Fibroblast of skin of right biceps (primary cell): ENCODE data around the gene PKN1.
"Not testable (repeated sequence)": the region's sequence is repeated elsewhere in the genome, so short reads cannot be mapped to it uniquely, and the experiment has no call there.

Experiments used
- DNase-seq: peaks from one replicate; pipeline ENCODE4 v3.0.0-alpha.2; 2013

Gene PKN1

DNA sequence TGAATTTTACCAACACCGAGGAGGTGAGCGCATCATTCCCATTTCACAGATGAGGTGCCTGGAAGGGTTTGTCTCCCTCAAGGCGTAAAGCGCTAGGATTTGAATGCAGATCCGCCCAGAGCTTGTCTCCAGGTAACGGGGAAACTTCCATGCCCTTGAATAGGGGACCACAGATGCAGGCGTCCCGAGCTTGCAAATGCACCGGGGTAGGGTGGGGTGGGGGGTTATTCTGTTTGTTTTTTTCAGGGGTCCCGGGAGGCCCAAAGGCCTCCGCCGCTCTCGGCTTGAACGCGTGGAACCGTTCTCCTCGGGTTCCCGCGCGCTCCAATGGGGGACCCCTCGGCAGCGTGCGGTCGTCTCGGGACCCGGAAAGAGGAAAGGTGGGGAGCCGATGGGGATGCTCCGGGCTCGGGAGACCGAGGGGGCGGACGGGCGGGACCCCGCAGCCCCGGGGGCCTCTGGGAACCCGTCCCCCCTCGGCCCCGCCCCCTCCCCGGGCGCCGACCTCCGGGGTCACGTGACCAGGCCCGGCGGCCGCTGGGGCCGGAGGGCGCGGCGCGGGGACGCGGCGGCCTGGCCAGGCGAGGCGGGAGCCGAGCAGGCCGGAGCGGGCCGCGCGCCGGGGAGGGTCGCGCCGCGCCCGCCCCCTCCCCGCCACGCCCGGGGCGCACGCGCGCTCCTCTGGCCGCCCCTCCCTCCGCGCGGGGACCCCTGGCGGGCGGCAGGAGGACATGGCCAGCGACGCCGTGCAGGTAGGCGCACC lies at the start of gene PKN1:
TSS of gene PKN1 (plus strand) at position 516 of the 763 bp plus-strand sequence. CDS start at position 732, 216 bp downstream.
- DNase-seq = peak; percentile 47

DNA sequence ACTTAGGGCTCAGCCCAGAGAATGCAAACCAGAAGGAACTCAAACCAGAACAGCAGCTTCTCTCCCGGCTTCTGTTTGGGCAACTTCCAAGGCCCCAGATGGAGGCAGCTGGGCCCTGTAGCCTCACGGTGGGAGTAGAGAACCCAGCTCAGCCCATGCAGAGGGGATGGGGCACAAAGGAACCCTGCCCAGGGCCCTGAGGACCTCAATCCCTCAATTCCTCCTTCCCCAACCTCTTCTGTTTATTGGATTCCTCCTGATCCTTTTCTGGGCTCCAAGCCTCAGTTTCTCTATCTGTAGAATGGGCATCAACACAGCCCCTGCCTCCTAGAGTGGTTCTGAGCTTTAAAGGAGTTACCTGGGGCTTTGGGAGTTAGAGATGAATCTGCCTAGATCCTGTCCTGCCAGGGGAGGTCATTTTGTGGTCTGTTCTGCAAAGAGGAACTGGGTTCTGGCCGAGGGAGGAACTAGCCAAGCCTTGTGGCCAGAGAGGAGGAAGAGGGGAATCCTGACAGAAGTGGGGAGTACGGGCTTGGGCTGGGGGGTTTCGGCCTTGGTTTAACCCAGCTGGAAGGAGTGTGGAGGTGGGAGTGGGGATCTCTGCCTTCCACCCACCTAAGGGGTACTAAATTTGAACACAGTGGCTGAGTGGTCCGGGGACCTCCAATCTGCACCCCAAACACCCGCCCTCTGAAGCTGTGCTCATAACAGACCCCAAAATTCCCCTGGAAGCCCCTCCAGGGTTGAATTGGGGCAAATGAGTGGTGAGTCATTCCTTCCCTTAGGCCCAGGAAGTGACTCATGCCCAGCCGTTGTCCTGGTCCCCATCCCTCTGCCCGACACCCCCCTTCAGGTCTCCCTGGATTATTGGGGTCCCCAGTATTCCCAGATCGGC lies 49.2 kb upstream of the PKN1 start:
- peak; percentile 65 for DNase-seq

DNA sequence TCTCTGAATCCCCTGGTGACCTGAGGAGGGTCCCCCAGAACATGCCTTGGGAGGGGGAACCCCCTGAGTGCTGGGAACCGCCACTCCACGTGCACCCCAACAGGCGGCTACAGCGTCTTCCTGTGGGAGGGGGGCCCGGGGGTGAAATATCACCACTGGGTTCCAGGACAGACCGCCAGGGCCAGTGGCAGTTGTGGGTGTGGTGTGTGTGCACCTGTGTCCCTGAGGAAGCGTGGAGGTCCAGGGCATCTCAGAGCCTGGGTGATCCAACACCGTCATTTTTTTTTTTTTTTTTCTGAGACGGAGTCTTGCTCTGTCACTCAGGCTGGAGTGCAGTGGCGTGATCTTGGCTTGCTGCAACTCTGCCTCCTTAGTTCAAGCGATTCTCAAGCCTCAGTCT lies 47.6 kb upstream of the PKN1 start:
- DNase-seq = no peak

DNA sequence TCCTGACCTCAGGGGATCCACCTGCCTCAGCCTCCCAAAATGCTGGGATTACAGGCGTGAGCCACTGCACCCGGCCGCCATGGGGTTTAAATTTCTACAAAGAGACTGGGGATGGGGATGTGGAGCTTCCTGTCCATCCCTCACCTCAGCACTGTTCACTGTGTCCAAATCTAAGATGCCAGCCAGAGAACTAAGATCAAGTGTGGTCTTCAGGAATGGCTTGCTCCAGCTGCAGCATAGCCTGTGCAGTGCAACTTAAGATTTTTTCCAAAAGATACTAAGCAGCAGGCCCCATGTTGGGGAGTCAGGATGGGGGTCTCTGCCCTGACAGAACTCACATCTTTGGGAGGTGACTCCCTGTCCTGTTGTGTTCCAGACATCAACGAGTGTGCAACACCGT lies 42.6 kb upstream of the PKN1 start:
- DNase-seq = no peak

DNA sequence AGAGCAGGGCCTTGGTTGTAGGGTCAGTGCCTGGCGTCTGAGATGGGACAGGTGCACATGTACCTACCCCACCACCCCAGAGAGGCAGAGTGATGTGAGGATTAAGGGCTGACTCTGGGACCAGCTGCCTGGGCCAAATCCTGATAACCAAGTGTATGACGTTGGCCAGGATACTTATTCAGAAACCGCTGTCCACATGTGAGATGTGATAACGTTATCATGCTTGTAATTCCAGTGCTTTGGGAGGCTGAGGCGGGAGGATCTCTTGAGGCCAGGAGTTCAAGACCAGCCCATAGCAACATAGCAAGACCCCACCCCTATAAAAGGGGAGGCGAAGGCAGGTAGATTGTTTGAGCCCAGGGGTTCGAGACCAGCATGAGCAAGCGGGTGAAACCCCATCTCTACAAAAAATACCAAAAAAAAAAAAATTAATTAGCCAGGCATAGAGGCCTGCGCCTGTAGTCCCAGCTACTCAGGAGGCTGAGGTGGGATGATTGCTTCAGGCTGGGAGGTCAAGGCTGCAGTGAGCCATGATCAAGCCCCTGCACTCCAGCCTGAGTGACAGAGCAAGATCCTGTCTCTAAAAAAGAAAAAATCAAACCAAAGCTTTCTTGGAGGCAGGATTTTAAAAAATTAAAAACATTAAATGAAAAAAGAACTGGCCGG lies 41.8 kb upstream of the PKN1 start:
- DNase-seq = no peak

DNA sequence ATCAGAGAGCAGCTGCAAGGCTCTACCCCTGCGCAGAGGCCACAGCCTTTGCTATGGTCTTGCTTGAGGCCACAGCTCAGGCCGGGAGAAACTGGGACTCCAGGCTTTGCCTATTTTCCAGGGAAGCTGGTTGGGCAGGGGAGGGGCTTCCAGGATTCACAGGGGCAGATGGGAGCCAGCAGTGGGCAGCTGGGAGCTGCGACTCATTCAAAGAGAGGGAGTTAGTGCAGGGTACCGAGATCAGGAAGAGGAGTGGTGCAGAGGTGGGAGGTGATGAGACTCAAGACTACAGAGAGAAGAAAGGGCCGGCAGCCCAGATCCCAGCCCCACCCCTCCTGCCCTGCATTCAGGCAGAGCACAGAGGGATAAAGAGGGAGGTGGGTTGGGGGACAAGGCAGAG lies 39.8 kb upstream of the PKN1 start:
- no peak for DNase-seq

DNA sequence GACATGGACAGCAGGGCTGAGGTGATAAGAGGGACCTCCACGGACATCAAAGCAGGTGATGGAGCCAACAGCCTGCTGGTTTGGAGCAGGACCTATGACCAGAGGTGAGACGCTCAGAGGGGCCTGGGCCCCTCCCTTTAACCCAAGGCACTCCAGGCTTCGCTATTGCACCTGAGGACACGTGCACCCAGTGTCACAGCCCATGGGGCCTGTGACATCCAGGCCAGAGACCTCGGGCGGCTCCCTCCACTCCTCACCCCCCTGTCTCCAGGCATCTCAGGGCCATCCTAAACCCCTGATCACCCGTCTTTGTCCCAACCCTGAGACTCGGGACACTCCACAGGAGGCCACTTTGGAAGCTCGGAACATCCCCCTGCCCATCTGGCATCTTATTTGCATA lies 38.9 kb upstream of the PKN1 start:
- DNase-seq = no peak

DNA sequence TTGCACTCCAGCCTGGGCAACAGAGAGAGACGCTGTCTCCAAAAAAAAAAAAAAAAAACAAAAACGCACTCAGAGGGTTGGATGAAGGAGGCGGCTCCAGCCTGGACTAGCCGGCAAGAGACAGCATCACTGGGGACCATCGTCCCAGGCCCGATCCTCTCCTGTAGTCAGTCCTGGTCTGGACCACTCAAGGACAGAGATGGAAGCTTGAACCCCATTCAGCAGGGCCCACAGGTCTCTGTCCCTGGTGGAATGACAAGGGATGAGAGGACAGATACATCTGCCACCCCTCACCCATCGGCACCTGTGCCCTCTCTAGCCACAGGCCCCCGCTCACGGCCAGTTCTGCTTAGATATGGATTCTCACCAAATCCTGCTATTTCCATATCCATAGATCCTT lies 37.8 kb upstream of the PKN1 start:
- no peak for DNase-seq

DNA sequence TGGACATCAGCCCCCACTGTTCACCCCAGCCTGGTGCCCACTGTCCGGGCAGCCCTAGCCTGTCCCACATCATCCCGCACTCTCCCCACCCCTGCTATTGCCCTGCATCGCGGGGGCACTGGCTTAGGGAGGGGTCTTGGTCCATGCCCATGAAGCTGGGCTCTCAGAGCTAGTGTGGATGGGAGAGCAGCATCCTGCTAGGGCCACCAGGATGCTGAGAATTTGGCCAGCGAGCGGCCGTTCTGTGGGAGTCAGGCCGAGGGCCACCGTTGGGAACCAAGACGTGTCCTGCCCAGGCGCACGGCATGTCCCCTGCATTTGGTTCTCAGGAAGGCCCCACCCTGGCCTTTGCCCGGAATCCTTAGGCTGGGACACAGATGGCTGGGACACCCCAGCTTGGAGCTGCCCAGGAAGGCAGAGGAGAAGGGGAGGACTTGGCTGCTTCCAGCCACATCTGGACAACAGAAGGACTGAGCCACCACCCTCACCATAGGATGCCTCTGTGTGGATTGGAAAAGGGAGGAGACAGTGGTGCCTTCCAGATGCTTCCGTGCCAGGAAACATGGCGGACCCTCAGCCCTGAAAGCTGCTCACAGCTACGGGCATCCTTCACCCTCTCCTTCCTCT lies 37.3 kb upstream of the PKN1 start:
- DNase-seq = no peak

DNA sequence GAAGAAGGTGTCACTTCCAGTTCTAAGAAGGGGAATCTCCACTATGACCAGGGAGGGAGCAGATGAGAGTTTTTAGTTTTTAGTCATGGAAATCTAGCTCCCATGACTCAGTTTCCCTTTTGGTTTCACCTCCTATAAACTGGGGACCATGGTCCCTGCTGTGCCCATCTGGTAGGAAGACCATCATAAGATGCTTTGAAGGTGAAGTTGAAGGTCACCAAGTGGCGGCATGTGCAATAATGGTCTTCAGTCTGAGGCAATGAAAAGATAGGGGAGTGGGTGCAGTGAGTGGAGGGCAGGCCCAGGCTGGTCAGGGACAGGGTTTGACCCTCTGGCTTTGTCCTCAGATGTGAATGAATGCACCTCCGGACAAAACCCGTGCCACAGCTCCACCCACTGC lies 36.4 kb upstream of the PKN1 start:
- not testable (repeated sequence) for DNase-seq

DNA sequence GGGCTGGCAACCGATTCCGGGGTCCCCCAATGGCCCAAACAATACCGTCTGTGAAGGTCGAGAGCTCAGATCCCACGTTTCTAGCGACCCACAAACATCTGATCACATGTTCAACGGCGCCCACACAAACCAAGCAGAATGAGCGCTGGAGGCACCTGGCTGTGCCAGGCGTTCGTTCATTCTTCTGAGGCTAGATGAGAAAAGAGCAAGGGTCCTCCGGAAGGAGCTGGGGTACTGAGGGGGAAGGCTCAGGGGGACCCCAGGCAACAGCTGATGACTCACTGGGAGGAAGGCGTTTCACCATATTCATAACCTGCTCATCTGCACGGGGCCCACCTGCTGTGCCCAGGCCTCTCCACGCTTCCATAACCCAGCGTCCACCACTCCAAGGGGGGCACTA lies 35.9 kb upstream of the PKN1 start:
- DNase-seq = not testable (repeated sequence)

DNA sequence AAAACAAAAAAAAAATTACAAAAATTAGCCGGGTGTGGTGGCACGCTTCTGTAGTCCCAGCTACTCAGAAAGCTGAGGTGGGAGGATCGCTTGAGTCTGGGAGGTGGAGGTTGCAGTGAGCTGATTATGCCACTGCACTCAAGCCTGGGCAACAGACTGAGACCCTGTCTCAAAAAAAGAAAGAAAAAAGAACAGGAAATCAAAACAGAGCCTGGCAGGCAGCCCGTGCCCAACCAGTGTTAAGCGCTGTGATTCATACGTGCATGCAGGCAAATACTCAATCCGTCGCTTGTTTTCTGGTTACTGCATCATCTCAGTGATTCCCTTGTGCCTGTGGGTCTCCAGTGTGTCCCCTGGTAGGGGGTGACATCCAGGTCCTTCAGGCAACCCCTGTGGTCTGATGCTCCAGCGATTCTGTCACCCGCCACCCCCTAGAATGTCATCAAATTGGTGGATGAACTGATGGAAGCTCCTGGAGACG lies 32.1 kb upstream of the PKN1 start:
- DNase-seq = peak; percentile 23

DNA sequence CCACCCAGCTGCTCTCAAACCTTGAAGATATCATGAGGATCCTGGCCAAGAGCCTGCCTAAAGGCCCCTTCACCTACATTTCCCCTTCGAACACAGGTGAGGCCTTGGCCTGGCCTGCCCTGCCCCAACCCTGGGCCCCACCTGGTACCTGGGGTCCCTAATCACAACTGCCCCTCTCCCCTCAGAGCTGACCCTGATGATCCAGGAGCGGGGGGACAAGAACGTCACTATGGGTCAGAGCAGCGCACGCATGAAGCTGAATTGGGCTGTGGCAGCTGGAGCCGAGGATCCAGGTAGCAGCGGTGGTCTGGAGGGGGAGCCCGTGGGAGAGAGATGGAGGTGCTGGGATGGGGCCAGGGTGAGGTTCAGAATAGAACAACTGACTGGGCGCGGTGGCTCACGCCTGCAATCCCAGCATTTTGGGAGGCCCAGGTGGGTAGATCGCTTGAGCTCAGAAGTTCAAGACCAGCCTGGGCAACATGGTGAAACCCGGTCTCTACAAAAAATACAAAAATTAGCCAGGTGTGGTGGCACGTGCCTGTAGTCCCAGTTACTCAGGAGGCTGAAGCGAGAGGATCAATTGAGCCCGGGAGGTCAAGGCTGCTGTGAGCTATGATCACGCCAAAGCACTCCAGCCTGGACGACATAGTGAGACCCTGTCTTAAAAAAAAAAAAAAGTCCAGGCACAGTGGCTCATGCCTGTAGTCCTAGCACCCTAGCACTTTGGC lies 31.5 kb upstream of the PKN1 start:
- no peak for DNase-seq

DNA sequence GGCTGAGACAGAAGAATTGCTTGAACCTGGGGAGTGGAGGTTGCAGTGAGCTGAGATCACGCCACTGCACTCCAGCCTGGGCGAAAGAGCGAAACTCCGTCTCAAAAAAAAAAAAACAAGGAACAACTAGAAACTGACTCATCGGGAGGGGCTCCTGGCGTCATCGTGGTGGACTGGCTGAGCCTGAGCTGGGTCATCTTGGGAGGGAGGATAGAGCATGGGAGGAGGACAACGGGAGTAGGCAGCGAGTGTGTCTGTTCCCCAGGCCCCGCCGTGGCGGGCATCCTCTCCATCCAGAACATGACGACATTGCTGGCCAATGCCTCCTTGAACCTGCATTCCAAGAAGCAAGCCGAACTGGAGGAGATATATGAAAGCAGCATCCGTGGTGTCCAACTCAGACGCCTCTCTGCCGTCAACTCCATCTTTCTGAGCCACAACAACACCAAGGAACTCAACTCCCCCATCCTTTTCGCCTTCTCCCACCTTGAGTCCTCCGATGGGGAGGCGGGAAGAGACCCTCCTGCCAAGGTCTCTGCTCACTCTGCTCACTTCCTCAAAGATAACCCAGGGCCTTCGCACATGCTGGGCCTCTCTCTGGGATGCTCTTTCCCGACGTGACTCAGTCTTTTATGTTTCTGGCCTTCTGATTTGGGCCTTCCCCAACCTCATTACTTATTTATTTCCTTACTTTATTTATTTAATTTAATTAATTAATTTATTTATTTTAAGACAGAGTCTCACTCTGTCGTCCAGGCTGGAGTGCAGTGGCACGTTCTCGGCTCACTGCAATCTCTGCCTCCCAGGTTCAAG lies 30.6 kb upstream of the PKN1 start:
- DNase-seq = peak; percentile 73

DNA sequence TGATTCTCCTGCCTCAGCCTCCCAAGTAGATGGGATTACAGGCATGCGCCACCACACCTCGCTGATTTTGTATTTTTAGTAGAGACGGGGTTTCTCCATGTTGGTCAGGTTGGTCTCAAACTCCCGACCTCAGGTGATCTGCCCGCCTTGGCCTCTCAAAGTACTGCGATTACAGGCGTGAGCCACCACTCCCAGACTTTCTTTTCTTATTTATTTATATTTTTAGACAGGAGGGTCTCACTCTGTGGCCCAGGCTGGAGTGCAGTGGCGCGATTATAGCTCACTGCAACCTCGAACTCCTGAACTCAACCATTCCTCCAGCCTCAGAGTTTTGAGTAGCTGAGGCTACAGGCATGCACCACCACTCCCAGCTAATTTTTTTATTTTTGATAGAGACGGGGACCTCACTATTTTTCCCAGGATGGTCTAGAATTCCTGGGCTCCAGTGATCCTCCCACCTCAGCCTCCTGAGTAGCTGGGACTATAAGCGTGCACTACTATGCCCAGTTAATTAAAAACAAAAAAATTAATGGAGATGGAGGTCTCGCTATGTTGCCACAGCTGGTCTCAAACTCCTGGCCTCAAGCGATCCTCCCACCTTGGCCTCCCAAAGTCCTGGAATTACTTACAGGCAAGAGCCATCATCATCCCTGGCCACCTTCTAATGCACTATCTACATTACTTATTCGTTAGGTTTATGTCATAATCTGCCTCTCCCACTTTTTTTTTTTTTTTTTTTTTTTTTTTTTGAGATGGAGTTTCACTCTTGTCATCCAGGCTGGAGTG lies 29.8 kb upstream of the PKN1 start:
- DNase-seq = not testable (repeated sequence)

DNA sequence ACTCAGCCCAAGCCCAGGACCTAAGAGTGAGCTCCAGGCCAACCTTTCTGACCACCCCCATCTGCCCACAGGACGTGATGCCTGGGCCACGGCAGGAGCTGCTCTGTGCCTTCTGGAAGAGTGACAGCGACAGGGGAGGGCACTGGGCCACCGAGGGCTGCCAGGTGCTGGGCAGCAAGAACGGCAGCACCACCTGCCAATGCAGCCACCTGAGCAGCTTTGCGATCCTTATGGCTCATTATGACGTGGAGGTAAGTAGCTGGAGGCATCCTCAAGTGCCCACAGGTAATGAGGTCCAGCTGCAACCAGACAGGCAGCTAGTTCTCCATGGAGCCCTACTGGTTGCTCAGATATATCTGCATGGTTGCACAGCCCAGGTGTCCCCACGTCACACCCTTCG lies 28.8 kb upstream of the PKN1 start:
- DNase-seq = no peak

DNA sequence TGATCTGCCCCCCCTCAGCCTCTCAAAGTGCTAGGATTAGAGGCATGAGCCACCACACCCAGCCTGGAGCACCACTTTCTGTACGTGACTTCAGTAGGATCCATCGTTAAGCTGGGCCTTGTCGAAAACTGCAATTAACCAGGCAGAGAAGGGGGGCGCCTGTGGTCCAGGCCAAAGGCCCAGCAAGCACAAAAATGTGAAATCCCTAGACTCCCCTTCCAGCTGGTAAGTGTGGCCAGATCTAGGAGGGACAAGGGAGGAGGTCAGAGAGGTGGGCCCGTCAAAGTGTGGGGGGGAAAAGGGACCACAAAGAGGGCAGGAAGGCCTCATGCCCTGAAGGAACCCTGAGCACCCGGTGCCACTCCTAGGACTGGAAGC lies 27.7 kb upstream of the PKN1 start:
- DNase-seq = no peak

DNA sequence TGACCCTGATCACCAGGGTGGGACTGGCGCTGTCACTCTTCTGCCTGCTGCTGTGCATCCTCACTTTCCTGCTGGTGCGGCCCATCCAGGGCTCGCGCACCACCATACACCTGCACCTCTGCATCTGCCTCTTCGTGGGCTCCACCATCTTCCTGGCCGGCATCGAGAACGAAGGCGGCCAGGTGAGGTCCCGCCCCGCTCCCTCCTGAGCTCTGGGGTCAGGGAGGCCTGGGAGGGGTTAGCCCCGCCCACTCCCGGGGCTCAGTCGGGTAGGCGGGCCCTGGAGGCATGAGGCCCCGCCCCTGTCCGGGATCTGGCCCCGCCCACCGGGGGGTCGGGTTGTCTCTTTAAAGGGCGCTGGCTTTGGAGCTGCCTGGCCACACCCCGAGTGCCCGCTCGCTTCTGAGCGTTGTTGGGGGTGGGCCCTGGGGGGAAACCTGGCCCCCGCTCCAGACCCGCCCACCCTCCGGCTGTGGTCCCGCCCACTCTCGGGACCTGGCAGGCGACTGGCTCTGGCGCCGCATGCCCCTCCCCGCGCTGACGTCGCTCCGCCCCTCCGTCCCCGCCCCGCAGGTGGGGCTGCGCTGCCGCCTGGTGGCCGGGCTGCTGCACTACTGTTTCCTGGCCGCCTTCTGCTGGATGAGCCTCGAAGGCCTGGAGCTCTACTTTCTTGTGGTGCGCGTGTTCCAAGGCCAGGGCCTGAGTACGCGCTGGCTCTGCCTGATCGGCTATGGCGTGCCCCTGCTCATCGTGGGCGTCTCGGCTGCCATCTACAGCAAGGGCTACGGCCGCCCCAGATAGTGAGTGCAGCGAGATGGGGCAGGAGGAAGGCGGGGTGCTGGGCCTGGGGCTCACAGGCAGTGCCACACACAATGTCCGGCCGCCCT lies 27.1 kb upstream of the PKN1 start:
- DNase-seq = peak; percentile 85

DNA sequence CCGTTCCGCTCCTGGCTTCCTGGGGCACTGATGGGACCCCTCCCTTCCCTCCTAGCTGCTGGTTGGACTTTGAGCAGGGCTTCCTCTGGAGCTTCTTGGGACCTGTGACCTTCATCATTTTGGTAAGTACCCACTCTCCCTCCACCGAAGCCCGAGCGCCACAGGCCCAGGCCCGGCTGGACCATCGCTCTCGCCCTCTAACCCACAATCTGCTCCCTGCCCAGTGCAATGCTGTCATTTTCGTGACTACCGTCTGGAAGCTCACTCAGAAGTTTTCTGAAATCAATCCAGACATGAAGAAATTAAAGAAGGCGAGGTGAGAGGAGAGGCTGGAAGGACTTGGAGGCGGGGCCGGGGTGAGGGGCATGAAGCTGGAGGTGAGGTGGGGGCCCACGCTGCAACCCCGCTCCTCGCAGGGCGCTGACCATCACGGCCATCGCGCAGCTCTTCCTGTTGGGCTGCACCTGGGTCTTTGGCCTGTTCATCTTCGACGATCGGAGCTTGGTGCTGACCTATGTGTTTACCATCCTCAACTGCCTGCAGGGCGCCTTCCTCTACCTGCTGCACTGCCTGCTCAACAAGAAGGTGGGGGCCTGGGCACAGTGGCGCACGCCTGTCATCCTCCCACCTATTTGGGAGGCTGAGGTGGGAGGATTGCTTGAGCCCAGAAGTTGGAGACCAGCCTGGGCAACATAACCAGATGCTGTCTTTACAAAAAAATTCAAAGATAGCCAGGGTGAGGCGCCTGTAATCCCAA lies 26.3 kb upstream of the PKN1 start:
- DNase-seq = no peak
